Glutamatergic neuron (in vitro differentiated cells): ENCODE data around the gene PKMYT1. TPM values are rescaled to one million over a fixed set of nuclear protein-coding genes. Genes with fewer than 3 reads are reported as not detected.
A peak's percentile ranks its signal among the peaks of the same experiment; 100 is the strongest.

ENCODE experiments used
- DNase-seq: peaks from one replicate; pipeline ENCODE4 v3.0.0; 2022
- H3K27ac Mint-ChIP-seq: one replicate; pipeline ENCODE4 v1.8.0; 2020; ENCODE audit warnings: mild to moderate bottlenecking, mixed read lengths, inconsistent platforms; ENCODE audit not compliant: unreplicated experiment
- H3K27me3 Mint-ChIP-seq: one replicate; pipeline ENCODE4 v1.8.0; 2020; ENCODE audit warnings: mild to moderate bottlenecking, moderate library complexity, mixed read lengths, inconsistent platforms; ENCODE audit not compliant: unreplicated experiment
- H3K36me3 Mint-ChIP-seq: one replicate; pipeline ENCODE4 v1.8.0; 2020; ENCODE audit warnings: mild to moderate bottlenecking, mixed read lengths, inconsistent platforms; ENCODE audit not compliant: unreplicated experiment
- H3K4me1 Mint-ChIP-seq: one replicate; pipeline ENCODE4 v1.8.0; 2020; ENCODE audit warnings: mild to moderate bottlenecking, low read depth, mixed read lengths, inconsistent platforms; ENCODE audit not compliant: unreplicated experiment
- H3K4me3 Mint-ChIP-seq: one replicate; pipeline ENCODE4 v1.8.0; 2020; ENCODE audit warnings: mild to moderate bottlenecking, mixed read lengths, inconsistent platforms; ENCODE audit not compliant: unreplicated experiment
- H3K9me3 Mint-ChIP-seq: one replicate; pipeline ENCODE4 v1.8.0; 2020; ENCODE audit warnings: mild to moderate bottlenecking, moderate library complexity, mixed read lengths, inconsistent platforms; ENCODE audit not compliant: unreplicated experiment
- total RNA-seq: library from RNA; stranded (reverse); fragmentation: NEBNext Ultra II Directional; extraction: Animal tissue kit (Norgen Biotek cat#: 25700); gene quantifications from one replicate; pipeline ENCODE4 v1.2.1, GENCODE V29; 2021; ENCODE audit not compliant: unreplicated experiment
- TF ChIP-seq, protein P1 (sequence below): fragments of 200-600 bp; sonication (generic); IDR thresholded peaks from one replicate; pipeline ENCODE4 v1.5.0; 2021; ENCODE audit not compliant: partially characterized antibody, unreplicated experiment

PKMYT1 gene
- total RNA-seq, 1 donor from 2014 or later = 8.5 TPM

DNA sequence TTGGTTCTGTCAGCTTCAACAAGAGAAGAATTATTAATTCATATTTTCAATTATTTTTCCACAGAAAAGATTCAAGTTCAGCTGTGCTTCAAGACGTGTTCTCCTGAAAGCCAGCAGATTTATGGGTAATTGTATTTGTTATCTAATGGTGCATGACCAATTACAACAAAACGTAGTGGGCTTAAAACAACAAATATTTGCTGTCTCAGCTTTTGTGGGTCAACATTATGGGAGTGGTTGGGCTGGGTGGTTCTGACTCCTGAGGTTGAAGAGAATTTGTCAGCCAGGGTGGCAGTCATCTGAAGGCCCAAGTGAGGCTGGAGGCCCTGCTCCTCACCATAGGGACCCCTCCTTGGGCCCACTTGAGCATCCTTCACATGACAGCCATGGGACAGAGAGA, 40.3 kb downstream of the PKMYT1 start:
- no peak for DNase-seq
- Mint-ChIP-seq H3K36me3 (no peaks in the 10 kb centered on the region), H3K4me1 (peaks cover 2% of the 10 kb centered on the region), H3K9me3 (peaks cover 2% of the 10 kb centered on the region), H3K4me3 (no peak overlapping the region), H3K27me3 (peaks cover 2% of the 10 kb centered on the region), H3K27ac (no peak overlapping the region)
- TF ChIP-seq, protein P1, sequence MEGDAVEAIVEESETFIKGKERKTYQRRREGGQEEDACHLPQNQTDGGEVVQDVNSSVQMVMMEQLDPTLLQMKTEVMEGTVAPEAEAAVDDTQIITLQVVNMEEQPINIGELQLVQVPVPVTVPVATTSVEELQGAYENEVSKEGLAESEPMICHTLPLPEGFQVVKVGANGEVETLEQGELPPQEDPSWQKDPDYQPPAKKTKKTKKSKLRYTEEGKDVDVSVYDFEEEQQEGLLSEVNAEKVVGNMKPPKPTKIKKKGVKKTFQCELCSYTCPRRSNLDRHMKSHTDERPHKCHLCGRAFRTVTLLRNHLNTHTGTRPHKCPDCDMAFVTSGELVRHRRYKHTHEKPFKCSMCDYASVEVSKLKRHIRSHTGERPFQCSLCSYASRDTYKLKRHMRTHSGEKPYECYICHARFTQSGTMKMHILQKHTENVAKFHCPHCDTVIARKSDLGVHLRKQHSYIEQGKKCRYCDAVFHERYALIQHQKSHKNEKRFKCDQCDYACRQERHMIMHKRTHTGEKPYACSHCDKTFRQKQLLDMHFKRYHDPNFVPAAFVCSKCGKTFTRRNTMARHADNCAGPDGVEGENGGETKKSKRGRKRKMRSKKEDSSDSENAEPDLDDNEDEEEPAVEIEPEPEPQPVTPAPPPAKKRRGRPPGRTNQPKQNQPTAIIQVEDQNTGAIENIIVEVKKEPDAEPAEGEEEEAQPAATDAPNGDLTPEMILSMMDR = no peak

DNA sequence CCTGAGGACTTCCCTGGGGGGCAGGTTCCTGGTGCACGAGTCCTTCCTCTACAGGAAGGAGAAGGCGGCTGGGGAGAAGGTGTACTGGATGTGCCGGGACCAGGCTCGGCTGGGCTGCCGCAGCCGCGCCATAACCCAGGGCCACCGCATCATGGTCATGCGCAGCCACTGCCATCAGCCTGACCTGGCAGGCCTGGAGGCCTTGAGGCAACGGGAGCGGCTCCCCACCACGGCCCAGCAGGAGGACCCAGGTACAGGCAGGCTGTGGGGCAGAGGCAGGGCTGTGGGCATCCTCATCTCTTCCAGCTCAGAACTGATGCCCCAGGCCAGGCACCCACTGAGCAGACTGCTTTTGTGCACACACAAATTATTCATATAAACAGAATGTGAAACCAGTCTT, 42.0 kb downstream of the PKMYT1 start:
- H3K4me3 Mint-ChIP-seq = no peak overlapping the region
- H3K4me1 Mint-ChIP-seq = peaks cover 2% of the 10 kb centered on the region
- H3K27ac Mint-ChIP-seq = no peak overlapping the region
- H3K36me3 Mint-ChIP-seq = peaks cover 4% of the 10 kb centered on the region
- TF ChIP-seq, protein P1 = no peak
- H3K27me3 Mint-ChIP-seq = peaks cover 4% of the 10 kb centered on the region
- peaks cover 2% of the 10 kb centered on the region for H3K9me3 Mint-ChIP-seq
- no peak for DNase-seq

DNA sequence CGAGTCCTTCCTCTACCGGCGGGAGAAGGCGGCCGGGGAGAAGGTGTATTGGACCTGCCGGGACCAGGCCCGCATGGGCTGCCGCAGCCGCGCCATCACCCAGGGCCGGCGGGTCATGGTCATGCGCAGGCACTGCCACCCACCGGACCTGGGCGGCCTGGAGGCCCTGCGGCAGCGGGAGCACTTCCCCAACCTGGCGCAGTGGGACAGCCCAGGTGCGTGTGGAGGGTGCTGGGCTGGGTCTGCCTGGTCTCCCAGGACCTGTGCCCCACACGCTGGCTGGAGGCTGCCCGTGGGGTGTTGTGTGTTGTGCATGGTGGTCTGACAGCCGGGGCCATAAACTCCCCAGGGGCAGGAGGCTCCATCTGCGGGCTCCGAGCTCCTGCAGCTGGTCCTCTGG, 43.1 kb downstream of the PKMYT1 start:
- Mint-ChIP-seq H3K36me3 (peaks cover 4% of the 10 kb centered on the region), H3K27ac (no peak overlapping the region), H3K4me1 (peaks cover 2% of the 10 kb centered on the region), H3K4me3 (no peak overlapping the region), H3K9me3 (peaks cover 4% of the 10 kb centered on the region), H3K27me3 (peaks cover 4% of the 10 kb centered on the region)
- TF ChIP-seq, protein P1 = no peak
- no peak for DNase-seq

GRCh38 chr16:2936436-2937011, 43.7 kb downstream of the PKMYT1 start:
- Mint-ChIP-seq H3K27me3 (peaks cover 4% of the 10 kb centered on the region), H3K27ac (no peak overlapping the region), H3K4me1 (peaks cover 2% of the 10 kb centered on the region), H3K4me3 (no peak overlapping the region), H3K36me3 (peaks cover 4% of the 10 kb centered on the region), H3K9me3 (peaks cover 4% of the 10 kb centered on the region)
- DNase-seq = no peak
- TF ChIP-seq, protein P1 = no peak

- Mint-ChIP-seq H3K9me3 (peaks cover 4% of the 10 kb centered on the region), H3K4me3 (peak overlapping the region; percentile 46), H3K27me3 (peaks cover 4% of the 10 kb centered on the region), H3K27ac (no peak overlapping the region), H3K36me3 (peaks cover 4% of the 10 kb centered on the region), H3K4me1 (peaks cover 2% of the 10 kb centered on the region)
- no peak for DNase-seq
- TF ChIP-seq, protein P1 = no peak
These were observed 45.8 kb downstream of the PKMYT1 start for GRCh38 chr16:2934450-2934849.
